ENCODE results near the gene OR8B8.
A peak's percentile ranks its signal among the peaks of the same experiment; 100 is the strongest.
"Not testable (repeated sequence)": the region's sequence is repeated elsewhere in the genome, so short reads cannot be mapped to it uniquely, and the experiment has no call there.

OR8B8 gene

DNA sequence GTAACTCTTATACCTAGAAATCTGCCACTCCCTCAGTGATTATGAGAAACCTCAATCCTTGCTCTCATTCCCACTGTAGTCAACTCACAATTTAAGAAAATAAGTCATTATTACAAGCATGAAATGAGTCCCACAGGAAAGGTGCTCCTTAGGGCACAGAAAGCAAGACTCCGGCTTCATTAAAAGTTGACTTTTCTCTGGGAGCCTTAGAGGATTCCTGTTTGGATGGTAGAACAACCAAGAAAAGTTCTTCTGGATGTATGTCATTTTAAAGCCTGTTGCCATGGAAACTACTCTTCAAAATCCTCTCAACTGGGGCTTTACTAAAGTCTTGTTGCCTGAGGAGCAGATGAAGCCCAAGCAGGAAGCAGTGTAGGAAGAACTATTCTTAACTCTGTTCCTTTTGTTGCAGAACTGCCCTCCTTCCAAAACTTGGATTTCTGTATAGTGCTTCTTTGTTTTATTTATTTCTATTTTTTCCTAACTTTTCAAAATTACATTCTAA is at the start of gene OR8B8:
Gene OR8B8 (minus strand): TSS at position 51 of the 505 bp plus-strand sequence. CDS start 4,611 bp downstream, outside the sequence.
- no peak for DNase-seq (ENCODE audit: low spot score)

DNA sequence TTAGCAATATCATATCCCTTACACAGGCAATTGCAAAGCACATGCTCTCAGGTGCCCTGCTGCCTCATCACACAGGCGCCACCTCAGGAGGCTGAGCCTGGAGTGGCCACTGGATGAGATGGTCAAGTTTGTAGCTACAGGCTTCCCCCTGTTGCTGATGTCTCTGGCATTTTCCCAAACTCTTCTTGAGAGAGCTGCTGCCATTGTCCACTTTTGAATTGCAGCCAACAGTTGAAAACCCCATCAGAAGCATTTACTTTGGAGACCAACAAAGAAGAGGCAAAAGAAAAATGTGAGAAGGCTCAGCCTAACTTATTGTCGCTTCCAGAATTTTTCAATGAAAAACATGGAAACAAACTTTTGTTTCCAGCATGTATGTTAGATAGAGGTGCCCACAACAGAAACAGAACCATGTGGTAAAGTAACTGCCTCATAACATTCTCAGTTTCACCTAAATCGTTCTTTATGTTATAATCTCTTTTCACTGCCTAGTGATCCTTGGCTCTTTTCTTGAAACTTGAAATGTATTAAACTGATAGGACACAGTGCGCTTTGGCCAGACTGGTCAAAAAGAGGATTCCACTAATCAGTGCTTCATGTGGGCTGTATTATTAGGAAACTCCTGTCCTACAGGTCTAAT is 47.6 kb upstream of the OR8B8 start:
- no peak for DNase-seq (ENCODE audit: low spot score)

DNA sequence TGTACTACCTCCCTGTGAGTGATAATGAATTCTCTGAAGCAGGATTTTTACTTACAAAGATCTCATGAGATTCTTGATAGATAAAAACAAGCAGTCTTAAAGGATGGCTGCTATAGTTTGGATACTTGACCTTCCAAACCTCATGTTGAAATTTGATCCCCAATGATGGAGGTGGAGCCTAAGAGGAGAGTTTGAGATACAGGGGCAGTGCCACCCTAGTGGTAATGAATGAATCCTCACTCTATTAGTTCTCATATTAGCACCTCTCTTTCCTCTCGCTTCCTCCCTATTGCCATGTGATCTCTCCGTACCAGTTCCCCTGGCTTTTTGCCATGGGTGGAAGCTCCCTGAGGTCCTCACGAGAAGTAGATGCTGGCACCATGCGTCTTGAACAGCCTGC is 37.9 kb upstream of the OR8B8 start:
- no peak for DNase-seq (ENCODE audit: low spot score)

GRCh38 chr11:124482362-124483147 is 37.1 kb upstream of the OR8B8 start:
- no peak for DNase-seq (ENCODE audit: low spot score)

DNA sequence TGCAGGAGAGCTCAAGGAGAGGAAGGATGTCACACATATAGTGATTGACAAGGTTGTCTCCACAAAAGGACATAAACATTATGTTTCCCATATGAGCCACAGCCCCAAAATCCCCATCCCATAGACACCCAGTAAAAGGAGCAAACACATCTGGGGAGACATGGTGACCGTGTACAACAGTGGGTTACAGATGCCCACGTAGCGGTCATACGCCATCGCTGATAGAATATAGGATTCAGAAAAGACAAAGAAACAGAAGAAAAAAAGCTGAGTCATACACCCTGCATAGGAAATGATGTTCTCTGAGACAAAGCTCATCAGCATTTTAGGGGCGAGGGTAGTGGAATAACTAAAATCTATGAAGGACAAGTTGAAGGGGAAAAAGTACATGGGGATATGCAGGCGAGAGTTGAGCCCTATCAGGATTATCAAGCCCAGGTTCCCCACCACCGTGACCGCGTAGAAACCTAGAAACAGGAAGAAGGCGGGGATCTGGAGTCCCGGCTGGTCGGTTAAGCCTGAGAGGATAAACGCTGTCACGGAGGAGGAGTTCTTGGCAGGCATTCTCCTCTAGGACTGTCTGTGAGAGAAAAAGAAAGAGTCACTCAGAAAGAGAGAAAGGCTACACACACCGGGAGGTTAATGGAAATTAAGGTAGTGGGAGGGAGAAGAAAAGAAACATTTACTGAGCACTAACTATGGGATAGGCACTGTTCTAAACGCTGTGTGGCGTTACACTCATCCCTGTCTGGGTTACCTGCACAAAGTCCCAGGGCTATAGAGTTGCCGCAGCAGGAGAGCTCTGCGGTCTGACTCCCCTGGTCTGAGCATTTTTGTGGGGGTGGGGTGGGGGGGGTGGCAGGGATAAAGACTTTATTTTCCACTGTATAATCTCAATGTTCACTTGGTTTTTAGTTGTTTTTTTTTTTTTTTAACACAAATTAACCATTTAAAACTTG is 36.1 kb upstream of the OR8B8 start:
- DNase-seq (ENCODE audit: low spot score), result peak; percentile 24

- DNase-seq (ENCODE audit: low spot score), result no peak
These were observed 34.1 kb upstream of the OR8B8 start for GRCh38 chr11:124479561-124479960.

- no peak for DNase-seq (ENCODE audit: low spot score)
These were observed 29.8 kb upstream of the OR8B8 start for GRCh38 chr11:124475265-124475664.

- no peak for DNase-seq (ENCODE audit: low spot score)
These were observed 29.3 kb upstream of the OR8B8 start for GRCh38 chr11:124474779-124475178.

DNA sequence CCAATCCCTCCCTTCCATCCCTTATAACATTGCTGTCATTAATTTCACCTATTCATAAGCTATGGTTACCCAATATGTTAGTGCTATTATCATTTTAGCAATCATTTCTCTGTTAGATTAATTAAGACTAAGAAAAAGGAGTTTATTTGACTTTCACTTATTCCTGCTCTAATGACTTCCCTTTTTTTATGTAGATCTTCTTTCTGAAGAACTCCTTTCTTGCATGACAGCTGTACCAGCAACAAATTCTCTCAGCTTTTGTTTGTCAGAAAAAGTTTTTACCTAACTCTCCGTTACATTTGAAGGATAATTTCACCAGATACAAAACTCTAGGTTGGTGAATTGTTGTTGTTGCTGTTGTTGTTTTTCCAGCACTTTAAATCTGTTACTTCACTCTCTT is 28.6 kb upstream of the OR8B8 start:
- DNase-seq (ENCODE audit: low spot score), result no peak

- no peak for DNase-seq (ENCODE audit: low spot score)
These were observed 28.0 kb upstream of the OR8B8 start for GRCh38 chr11:124473476-124473875.

- no peak for DNase-seq (ENCODE audit: low spot score)
These were observed 25.2 kb upstream of the OR8B8 start for GRCh38 chr11:124470561-124471227.

DNA sequence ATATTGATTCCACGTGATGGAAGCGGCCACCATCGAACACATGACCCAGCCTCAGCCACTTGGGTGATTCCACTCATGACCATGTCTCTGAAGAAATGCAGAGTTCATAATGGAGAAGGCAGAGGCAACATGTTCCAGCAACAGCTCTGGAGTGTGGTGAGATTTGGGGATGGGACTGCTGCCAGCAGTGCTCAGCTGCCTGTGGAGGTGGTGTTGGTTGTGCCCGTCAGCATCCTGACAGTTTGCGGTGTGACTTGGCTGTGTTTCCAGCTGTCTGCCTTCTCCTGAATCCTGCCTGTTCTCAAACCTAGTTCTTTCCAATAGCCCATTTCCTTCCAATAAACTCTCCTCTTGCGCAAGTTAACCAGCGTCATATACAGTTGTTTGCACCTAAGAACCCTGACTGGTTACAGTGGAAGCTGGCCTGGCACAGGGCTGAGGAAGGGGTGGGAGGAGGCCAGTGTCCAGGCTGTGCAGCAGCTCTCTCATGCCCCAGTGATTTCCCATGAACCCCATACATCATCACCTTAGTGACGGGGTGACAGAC is 22.0 kb upstream of the OR8B8 start:
- no peak for DNase-seq (ENCODE audit: low spot score)

DNA sequence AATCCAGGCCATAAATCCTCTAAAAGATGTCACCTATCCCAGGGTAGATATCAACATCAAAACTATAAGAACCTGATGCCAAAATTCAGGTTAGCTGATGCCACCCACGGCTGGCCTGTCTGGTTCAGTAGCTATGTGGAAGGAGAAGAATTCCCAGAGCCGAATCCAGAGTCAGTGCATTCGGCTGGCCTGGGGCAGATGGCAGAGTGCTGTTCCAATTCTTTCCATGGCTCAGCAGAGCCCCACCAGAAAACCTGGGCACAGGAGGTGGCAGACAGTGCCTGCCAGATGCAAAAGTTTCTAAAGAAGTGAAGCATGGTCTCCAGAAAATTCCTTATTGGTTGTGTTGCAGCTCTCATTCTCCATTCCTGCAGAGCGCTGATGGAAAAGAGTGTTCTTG is 19.9 kb upstream of the OR8B8 start:
- DNase-seq (ENCODE audit: low spot score), result no peak

GRCh38 chr11:124463990-124464389 is 18.5 kb upstream of the OR8B8 start:
- no peak for DNase-seq (ENCODE audit: low spot score)

DNA sequence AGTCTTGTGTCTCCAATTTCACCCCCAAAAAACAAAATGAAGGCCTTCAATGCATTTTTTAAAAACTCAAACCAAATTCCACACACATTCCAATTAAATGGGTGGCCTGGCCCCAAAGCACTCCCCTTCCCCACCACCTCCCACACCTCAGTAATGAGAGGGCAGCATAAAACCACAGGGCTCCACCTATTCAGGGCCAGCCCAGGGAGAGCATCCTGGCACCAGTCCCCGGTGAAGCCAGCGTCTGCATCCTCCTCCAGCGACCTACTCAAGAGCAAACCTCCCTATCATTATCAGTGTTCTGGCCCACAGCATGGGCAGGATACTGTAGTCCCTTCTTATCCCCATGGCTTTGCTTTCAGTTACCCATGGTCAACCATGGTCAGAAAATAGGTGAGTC is 17.8 kb upstream of the OR8B8 start:
- no peak for DNase-seq (ENCODE audit: low spot score)

GRCh38 chr11:124460459-124460858 is 15.0 kb upstream of the OR8B8 start:
- no peak for DNase-seq (ENCODE audit: low spot score)

DNA sequence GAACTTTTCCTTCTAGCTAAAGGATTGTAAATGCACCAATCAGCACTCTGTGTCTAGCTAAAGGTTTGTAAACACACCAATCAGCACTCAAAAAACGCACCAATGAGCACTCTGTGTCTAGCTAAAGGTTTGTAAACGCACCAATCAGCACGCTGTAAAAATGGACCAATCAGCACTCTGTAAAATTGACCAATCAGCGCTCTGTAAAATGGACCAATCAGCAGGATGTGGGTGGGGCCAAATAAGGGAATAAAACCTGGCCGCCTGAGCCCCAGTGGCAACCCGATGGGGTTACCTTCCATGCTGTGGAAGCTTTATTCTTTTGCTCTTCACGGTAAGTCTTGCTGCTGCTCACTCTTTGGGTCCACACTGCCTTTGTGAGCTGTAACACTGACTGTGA is 13.9 kb upstream of the OR8B8 start:
- not testable (repeated sequence) for DNase-seq (ENCODE audit: low spot score)

DNA sequence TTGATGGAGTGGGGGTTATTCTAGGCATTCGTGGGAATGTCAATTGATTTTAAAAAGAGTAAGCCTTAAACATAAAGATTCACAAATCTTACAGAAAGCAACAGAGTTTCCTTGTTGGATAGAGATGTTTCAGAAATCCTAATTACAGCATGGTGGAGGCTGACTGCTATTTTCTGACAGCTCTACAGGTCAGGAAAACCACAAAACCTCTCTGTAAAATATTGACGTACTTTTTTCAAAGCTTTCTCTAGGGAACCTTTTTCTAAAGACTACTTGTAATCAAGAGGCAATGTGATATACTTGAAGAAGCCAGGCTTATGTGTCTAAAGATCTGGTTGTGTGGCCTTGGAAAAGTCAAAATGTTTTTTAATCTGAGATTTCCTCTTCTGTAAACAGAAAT is 9.1 kb upstream of the OR8B8 start:
- no peak for DNase-seq (ENCODE audit: low spot score)

DNA sequence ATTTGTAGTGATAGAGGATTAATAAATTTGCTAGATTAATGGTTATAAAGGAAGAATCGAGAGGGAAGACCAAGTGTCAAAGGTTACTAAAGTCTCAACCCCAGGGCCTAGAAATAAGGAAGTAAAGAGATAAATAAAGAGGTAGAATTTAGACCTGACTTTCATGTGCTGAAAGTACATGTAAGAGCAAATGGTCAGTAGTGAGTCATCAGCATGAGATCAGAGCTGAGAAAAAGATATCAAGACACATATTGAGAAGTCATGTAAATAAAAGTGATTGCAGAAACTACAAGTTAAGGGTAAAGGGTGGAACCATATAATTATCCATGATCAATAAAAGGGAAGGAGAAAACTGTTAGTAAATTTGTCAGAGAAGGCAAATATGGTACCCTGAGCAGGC is 1.4 kb upstream of the OR8B8 start:
- no peak for DNase-seq (ENCODE audit: low spot score)

DNA sequence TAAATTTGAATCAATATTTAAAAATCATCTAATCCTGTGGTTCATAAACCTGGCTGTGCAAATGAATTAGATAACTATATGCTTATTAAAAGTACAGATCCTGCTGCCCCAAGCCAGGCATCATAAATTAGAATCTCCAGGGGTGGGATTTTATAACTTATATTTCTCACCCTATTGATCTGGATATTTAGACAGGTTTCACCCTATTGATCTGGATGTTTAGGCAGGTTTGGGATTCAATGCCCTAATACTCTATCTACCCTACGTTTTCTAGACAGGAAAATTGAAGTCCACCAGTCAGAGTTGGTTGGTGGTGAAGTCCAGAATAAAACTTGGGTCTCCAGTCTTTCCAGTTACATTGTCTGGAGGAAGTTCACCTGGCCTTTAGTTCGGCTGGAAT is 2.6 kb downstream of the OR8B8 start:
- DNase-seq (ENCODE audit: low spot score), result no peak

DNA sequence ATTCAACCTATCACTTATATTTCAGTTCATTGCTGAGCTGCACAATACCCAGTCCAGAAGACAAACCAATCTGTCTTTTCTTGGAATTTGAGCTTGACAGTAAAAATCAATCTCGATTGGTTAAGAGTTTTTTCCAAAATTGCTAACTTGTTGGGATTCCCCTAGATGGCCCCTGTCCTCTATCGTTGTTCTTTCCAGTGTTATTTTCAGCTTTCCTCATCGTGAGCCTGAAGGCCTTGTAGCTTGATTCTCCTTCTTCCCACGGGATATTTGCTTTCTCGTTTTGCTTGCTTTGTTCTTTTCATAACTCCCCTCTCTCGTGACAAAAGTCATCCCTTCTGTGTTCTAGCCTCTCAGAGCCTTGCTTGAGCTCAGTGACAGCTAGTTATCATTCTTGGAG is 3.1 kb downstream of the OR8B8 start:
- no peak for DNase-seq (ENCODE audit: low spot score)

- DNase-seq (ENCODE audit: low spot score), result no peak
These were observed 4.0 kb downstream of the OR8B8 start for GRCh38 chr11:124441519-124441918.
